Fibroblast of the conjunctiva (primary cell): ENCODE data around the gene PGRMC1.
"Not testable (repeated sequence)": the region's sequence is repeated elsewhere in the genome, so short reads cannot be mapped to it uniquely, and the experiment has no call there.

Source experiments
- DNase-seq: peaks from one replicate; pipeline ENCODE4 v3.0.0-alpha.2; 2010; ENCODE audit warnings: low read depth

The PGRMC1 gene

DNA sequence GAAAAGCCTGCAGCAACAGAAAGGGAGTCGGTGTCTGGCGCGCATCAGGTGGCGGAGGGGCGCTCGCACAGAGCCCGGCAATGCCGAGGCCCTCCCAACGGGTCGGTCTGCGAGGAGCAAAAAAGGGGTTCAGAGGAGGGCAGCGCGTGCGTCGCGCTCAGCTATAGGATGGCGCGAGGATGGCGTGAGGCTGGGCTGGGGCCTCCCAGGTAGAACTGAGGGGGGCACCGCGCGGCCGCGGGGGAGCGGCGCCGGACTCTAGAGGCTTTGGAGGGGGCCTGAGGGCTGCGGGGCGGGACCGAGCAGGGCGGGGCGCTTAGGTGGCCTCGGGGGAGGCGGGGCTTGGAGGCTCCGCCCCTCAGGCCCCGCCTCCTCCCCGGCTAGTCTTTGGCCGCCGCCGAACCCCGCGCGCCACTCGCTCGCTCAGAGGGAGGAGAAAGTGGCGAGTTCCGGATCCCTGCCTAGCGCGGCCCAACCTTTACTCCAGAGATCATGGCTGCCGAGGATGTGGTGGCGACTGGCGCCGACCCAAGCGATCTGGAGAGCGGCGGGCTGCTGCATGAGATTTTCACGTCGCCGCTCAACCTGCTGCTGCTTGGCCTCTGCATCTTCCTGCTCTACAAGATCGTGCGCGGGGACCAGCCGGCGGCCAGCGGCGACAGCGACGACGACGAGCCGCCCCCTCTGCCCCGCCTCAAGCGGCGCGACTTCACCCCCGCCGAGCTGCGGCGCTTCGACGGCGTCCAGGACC, at the start of gene PGRMC1:
Gene PGRMC1 (plus strand): TSS at position 414 of the 751 bp plus-strand sequence. CDS start 79 bp downstream, at position 493.
- peak; percentile 64 for DNase-seq

DNA sequence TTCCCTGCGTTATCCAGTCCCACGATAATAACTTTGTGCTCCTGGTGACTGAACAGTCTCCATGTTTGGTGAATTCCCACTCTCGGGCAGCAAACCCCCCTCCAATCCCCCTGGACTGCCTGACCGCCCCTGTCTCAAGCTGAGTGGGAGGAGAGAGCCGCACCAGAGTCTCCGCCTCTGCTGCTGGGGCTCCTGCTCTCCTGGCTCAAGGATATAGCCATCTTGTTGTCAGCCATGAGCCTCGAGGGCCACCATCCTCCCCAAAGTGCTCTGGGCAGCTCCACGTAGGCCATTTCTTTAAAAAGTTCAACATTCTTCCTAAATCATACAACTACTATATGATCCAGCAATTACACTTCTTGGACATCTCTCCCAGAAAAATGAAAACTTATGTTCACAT, 49.3 kb upstream of the PGRMC1 start:
- DNase-seq: no peak

DNA sequence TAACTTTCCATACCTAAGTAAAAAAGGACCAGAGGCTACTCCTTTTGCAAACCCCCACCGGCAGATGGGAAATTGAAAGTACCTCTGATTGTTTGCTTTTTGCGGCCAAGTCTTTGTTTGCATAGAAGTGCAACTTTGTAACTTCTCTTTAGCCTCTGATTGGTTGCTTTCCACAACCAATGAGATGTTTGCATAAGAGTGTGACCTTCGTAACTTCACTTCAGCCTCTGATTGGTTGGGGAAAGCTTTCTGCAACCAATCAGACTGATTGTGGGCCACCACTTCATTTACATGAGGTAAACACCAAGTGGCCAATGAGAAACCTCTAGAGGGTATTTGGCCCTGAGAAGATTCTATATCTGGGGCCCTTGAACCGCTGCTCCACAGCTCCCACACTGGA, 48.8 kb upstream of the PGRMC1 start:
- DNase-seq: no peak

DNA sequence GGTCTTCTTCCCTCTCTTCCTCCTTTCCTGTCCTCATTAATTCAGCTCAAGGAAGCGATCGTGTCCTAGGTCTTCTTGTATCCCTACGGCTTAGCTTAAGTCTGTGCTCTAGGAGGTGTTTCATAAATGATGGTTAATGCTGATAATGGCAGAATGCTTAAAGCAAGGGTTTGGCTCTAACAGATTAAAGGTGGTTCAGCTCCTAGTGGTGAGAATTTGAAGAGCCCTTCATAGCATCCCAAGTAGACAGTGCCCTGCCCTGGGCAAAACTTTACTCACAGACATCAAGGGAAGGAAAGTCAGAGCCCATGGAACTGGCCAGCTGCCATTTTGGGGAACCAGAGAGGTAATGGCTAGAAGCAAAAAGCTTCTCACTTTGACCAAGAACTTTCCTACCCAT, 47.0 kb upstream of the PGRMC1 start:
- DNase-seq: no peak

DNA sequence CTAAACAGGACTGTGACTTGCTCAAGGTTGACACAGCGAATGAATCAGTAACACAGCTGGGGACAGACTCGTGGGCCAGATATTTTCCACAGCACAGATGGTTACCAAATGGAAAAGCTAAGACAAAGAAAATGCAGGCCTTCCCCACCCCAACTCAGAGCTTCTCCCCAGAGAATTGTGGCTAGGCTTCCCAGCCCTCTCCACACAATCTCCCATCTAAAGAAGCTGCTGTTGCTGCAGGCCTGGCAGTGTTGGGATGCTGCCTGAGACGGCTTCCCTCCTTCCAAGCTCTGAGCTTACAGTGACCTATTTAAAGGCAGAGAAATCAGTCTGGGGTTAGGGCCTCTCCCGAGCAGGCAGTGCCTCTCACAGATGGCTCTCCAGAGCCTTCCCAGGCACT, 46.5 kb upstream of the PGRMC1 start:
- peak; percentile 22 for DNase-seq

DNA sequence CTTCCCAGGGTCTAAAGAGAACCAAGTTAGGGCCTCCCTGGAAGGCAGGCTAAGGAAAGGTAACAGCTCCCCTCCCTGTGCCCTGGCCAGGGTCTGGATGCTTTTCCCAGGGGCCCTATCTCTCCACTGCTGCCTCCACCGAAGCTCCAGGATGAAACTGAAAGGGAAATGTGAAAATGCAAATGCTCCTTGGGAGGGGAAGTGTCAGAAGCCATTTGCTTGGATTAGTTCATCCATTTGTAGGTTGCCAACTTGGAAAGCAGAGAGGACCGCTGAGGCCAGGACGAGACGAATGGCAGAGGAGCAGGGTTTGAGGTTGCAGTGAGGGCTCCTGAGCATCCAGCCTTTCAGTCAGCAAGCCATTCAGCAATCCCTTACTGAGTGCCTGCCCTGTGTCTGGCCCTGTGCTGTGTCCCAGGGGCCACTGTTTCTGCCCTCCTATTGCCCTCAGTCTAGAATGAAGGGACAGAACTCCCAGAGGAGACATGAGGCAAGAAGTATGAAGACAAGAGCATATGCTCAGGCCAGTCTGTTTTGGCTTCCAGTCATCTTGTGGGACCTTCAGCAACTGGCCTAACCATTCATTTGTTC, 45.9 kb upstream of the PGRMC1 start:
- no peak for DNase-seq

DNA sequence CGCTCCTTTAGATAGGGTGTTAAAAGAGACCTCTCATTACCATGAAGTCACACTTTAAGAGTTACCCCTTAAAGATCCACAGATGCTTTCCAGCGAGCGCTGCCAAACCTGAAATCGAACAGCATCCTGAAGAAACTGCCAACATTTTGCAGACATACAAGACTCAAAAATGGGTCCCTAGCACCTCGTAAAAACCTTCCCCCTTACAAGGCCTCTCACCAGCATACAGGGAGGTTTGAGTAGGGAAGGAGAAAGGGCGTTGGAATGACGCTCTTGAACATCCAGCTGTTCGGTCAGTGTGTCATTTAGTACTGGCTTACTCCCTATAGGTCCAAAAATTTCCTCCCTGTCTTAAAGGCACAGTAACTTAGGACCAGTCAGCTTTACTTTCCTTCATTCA, 45.3 kb upstream of the PGRMC1 start:
- DNase-seq: peak; percentile 33

DNA sequence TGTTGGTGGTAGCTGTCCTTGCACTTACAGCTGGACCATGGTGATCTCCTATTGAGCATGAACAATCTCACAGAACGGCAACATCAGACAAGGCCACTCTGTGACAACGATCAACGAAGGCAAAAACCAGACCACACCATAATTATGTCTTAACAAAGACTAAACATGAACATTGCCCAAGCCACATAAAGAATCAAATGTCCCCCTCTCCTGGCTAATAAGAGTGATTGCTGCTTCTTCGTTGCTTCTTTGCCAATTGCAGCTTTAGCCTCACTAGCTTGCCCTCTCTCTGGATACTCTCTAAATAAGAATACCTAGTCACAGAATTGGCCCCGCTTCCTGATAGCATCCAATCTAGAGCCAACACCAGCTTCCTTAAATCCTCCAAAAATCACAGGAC, 41.5 kb upstream of the PGRMC1 start:
- DNase-seq: no peak

DNA sequence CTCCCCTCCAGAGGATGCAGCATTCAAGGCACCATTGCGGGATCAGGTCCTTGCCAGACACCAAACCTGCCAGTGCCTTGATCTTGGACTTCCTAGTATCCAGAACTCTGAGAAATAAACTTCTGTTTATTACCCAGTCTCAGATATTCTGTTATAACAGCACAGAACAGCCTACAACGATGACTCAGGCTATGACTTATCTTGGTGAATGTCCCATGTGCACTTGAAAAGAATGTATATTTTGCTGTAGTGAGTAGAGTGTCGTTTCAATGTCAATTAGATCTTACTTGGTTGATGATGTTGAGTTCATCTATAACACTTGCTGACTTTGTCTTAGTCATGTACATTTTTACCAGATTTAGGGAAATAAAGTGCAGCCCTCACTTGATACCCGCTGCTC, 34.5 kb upstream of the PGRMC1 start:
- DNase-seq: no peak

DNA sequence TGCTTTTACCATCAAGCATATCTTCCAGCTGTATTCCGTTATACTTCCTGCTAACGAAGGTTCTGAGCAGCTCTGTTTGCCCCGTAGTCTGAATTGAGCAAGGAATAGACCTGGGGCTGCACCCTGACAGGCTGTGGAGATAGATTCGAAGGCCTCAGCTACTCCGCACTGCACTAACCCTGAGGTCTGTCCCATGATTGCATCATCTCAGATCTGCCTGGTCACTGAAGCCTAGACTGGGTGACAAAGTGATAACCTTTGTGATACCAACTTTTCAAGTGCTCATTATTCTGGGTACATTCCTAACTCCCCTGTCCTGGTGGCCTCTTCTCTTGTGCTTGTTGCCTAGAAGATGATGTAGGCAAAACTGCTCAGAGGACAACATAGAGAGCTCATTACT, 29.9 kb upstream of the PGRMC1 start:
- DNase-seq: no peak

DNA sequence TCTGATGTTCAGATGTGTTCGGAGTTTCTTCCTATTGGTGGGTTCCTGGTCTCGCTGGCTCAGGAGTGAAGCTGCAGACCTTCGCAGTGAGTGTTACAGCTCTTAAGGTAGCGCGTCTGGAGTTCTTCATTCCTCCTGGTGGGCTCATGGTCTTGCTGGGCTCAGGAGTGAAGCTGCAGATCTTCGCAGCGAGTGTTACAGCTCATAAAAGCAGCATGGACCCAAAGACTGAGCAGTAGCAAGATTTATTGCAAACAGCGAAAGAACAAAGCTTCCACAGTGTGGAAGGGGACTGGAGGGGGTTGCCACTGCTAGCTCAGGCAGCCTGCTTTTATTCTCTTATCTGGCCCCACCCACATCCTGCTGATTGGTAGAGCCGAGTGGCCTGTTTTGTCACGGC, 28.6 kb upstream of the PGRMC1 start:
- not testable (repeated sequence) for DNase-seq

DNA sequence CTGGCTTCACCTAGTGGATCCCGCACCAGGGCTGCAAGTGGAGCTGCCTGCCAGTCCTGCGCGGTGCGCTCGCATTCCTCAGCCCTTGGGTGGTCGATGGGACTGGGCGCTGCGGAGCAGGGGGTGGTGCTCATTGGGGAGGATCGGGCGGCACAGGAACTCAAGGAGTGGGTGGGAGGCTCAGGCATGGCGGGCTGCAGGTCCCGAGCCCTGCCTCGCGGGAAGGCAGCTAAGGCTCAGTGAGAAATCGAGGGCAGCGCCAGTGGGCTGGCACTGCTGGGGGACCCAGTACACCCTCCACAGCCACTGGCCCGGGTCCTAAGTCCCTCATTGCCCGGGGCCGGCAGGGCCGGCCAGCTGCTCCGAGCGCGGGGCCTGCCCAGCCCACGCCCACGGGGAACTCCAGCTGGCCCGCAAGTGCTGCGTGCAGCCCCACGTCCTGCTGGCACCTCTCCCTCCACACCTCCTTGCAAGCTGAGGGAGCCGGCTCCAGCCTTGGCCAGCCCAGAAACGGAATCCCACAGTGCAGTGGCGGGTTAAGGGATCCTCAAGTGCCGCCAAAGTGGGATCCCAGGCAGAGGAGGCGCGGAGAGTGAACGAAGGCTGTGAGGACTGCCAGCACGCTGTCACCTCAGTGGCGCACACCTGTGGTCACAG, 27.6 kb upstream of the PGRMC1 start:
- DNase-seq: no peak

DNA sequence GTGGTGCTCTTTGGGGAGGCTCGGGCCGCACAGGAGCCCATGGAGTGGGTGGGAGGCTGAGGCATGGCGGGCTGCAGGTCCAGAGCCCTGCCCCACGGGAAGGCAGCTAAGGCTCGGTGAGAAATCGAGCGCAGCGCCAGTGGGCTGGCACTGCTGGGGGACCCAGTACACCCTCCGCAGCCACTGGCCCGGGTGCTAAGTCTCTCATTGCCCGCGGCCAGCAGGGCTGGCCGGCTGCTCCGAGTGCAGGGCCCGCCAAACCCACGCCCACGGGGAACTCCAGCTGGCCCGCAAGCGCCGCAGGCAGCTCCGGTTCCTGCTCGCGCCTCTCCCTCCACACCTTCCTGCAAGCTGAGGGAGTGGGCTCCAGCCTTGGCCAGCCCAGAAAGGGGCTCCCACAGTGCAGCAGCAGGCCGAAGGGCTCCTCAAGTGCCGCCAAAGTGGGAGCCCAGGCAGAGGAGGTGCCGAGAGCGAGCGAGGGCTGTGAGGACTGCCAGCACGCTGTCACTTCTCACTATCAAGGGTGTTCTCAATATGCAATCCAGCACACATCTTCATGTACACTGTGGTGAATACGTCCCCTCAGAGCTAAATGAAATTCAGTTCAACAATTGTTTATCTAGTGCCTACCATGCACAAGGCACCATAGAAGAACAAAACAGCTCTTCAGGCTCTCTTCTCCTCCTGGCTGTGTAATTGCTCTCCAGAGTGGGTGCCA, 25.0 kb upstream of the PGRMC1 start:
- not testable (repeated sequence) for DNase-seq

DNA sequence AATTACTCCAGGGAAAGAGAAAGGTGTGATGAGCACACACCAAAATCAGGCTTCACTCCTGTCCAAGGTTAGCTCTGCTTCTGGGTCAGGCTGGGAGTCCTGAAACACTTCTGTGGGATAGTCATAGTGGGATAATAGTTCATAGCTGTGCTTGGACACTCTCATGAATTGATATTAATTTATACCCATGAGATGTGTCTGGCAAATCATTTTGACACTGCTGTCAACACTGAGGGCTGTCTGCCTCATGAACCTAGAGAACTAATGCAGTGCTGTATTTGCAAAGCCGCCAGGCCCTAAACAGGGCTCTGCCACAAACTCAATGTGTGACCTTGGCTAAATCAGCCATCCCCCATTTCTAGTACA, 24.5 kb upstream of the PGRMC1 start:
- no peak for DNase-seq

DNA sequence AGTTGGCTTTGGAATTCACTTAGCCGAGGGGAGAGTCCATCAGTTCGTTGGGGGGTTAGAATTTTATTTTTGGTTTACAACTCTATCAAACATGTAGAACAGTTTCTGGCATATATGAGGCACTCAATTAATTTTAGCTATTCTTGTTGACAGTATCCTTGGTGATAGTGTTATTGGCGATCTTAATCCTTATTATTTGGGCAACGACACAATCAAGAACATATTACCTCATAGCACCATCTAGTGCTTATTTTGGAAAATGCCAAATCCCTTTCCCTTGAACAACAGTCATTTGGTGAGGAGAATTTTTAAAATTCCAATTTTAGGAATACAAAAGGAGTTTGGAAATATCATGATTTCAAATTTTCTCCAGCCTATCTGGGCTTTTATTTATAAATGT, 17.9 kb upstream of the PGRMC1 start:
- DNase-seq: no peak

DNA sequence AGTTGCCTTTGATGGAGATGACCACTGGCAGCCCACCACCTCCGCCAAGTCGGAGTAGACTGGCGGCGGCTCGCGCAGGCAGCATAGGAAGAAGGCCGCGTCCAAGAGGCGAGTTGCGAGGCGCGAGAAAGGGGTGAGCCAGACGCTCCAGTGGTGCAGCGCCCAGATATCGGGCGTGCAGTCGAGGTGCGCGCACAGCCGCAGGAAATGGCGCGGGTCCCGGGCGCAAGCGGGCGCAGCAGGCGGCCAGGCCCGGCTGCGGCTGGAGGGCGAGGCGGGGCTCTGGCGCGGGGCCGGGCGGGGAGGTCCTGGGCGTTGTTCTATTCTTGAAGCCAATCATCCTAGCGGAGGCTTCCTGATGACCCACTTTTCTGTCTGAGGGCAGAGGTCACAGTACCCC, 13.2 kb upstream of the PGRMC1 start:
- DNase-seq: no peak

DNA sequence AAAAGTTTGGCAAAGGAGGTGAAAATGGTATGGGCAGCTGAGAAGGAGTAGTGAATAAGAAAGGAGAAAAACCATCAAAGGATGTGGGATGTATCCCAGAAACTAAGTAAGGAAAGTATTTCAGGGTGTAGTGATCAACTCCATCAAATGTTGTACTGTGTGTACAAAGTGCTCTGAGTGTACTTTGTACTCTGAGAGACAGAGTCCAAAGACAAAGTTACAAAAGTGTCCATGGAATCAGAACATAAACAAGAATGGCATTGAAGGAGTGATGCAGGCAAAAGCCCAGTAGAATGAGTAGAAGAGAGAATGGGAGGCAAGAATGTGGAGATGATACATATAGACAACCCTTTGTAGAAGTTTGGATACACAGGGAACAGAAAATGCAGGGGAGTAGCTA, 12.3 kb upstream of the PGRMC1 start:
- no peak for DNase-seq

DNA sequence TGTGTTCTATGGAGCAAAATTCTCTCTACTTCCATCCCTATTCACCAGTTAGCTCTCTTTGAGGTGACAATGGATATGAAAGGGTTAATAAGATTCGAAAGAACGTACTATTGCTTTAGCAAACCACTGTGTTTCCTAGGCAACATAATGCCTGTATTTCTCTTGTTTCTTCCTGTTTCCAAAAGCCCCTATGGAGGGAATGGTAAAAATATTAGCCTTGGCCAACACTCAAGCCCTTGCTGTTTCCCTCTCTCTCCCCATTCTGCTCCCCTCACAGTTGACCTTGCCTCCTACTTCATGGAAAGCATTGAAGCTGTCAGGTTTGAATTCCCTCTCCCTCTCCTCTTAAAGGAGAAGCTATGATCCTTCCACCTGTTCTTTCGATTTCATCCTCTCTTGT, 9.6 kb upstream of the PGRMC1 start:
- no peak for DNase-seq

DNA sequence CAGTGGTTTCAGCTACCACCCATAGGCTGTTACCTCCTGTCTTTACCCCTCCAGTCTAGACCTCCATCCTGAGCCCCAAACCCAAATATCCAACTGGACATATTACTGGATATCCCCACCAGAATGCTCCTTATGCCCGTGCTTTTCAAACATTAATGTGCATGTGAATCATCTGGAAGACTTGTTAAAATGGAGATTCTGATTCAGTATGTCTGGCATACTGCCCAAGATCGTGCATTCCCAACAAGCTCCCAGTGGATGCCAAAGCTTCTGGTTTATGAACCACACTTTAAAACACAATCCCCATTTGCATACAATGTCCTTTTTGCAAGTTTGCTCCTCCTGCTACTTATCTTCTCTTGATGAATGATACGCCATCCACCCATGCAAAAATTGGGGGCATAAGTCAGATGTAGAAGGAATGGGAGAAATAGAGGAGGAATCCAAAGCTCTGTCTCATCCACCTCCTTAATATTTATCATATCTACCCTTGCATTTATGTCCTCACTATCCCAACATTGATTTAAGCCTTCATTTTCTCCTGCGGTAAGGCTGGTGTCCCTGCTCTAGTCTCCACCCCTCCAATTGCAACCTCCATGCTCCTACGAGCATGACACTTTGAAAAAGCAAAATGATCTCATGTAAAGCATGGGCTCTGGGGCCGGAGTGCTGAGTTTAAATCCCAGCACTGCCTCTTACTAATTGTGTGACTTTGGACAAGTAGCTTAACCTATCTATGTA, 7.4 kb upstream of the PGRMC1 start:
- peak; percentile 82 for DNase-seq

DNA sequence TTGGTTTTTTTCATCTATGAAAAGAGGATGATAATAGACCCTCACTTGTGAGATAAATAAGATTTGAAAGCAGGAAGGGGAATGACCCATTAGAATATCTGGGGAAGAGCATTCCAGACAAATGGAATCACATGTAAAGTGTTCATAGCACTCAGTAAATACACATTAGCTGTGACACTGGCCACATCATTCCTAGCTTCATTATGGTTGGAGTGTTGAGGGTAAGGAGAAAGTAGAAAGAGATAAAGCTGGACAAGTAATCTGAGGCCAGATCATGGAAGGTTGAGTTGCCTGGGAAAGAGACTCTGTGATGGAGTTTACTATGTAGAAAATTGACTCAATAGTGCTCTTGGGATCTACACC, 6.9 kb upstream of the PGRMC1 start:
- DNase-seq: no peak

DNA sequence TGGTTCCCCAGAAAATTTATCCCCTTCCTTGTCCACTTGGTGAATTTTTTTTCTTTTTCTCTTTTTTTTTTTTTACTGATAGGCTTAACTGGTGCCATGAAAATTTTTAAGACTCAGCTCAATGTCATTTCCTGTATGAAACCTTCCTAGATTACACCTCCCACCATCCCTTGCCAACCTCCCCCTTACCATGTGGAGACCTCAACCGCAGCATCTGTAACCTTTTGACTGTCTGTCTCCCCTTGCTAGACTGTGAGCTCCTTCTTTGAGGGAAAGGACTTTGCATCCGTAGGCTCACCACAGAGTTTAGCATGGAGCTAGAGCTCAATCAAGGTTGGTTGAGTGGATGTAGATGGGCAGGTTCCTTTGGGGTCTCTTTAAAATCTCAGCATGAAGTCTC, 5.2 kb upstream of the PGRMC1 start:
- DNase-seq: no peak

DNA sequence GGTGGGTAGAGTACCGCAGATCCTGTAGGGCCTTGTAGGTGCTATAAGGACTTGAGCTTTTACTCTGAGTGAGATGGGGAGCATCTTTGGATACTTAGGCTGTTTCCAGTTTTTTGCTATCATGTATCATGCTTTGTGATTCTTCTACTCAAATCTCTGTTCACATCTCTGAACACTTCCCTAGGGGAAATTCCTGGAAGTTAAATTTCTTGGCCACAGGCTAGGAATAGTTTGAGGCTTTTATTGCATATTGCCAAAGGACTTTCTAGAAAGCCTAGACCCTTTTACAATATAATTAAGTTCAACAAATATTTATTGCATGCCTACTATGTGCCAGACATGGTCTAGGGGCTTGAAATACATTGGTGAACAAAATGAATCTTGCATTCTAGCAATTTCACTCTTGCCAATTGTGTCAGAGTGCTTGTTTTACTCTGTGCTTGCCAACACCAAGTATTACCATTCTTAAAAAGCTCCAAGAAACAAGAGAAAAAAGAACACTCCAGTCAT, 4.1 kb upstream of the PGRMC1 start:
- no peak for DNase-seq
